NB4 (cell line): Measurements from ENCODE around the gene KLB.

Source experiments
- MYC ChIP-seq: IDR thresholded peaks from 2 replicates; pipeline ENCODE4 v1.6.1; 2011; ENCODE audit warnings: low read depth, low read length
- POLR2A ChIP-seq: IDR thresholded peaks from 2 replicates; pipeline ENCODE4 v1.6.1; 2011; ENCODE audit warnings: mild to moderate bottlenecking; ENCODE audit not compliant: insufficient read length; ENCODE audit errors: extremely low read depth
- TF ChIP-seq, protein P1 (sequence below): IDR thresholded peaks from one replicate; pipeline ENCODE4 v1.5.1; 2012; ENCODE audit warnings: low read depth, low read length

GRCh38 chr4:39375478-39375877 lies 31.3 kb upstream of the KLB start:
- TF ChIP-seq, protein P1, sequence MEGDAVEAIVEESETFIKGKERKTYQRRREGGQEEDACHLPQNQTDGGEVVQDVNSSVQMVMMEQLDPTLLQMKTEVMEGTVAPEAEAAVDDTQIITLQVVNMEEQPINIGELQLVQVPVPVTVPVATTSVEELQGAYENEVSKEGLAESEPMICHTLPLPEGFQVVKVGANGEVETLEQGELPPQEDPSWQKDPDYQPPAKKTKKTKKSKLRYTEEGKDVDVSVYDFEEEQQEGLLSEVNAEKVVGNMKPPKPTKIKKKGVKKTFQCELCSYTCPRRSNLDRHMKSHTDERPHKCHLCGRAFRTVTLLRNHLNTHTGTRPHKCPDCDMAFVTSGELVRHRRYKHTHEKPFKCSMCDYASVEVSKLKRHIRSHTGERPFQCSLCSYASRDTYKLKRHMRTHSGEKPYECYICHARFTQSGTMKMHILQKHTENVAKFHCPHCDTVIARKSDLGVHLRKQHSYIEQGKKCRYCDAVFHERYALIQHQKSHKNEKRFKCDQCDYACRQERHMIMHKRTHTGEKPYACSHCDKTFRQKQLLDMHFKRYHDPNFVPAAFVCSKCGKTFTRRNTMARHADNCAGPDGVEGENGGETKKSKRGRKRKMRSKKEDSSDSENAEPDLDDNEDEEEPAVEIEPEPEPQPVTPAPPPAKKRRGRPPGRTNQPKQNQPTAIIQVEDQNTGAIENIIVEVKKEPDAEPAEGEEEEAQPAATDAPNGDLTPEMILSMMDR: no peak
- TF ChIP-seq MYC: no peak
- TF ChIP-seq POLR2A: no peak
